A549 (cell line): ENCODE measurements around the gene GCNT2. TPM values are rescaled to one million over a fixed set of nuclear protein-coding genes. Genes with fewer than 3 reads are reported as not detected.

ENCODE experiments used
- ATAC-seq, 2 experiments: fragments of 200-7000 bp in 1 of 2; fragments of >200 bp in 1 of 2; cut with Nextera tagmentation in 1 of 2; cut with Tn5 transposase in 1 of 2; 3 replicates each; pipeline versions ENCODE4 v1.8.0 to v1.9.1; 2018 to 2020; ENCODE audit warnings: mild to moderate bottlenecking in 1 of 2, moderate library complexity in 1 of 2
- CTCF ChIA-PET: fragments of 300-600 bp; sonication (Branson Sonifier 250); formaldehyde crosslinking; extraction: SDS; loops from one replicate; lab custom pipeline; 2021; ENCODE audit warnings: antibody characterized with exemption, inconsistent platforms; lab: Yijun Ruan, JAX
- POLR2A ChIA-PET: fragments of 350-600 bp; formaldehyde crosslinking; extraction: SDS; loops from one replicate; lab custom pipeline; 2021; ENCODE audit warnings: antibody characterized with exemption, inconsistent platforms; lab: Yijun Ruan, JAX
- DNase-seq, 2 experiments: peaks; one replicate each; pipeline versions ENCODE4 v3.0.0 to v3.0.0-alpha.2; 2011 to 2016; ENCODE audit warnings: low read depth in 1 of 2, low spot score in 1 of 2
- FAIRE-seq: peaks from 2 replicates; lab custom pipeline; 2011; peaks lifted over from hg19 to GRCh38; lab: Jason Lieb, UNC
- H3K27ac ChIP-seq, 2 experiments: fragments of >200 bp; sonication (Bioruptor Twin); formaldehyde crosslinking; 3 replicates each; pipeline ENCODE4 v1.5.1; 2016 to 2017
- H3K4me1 ChIP-seq: fragments of >200 bp; sonication (Bioruptor Twin); formaldehyde crosslinking; 3 replicates; pipeline ENCODE4 v1.6.1; 2016
- H3K4me2 ChIP-seq: fragments of >200 bp; sonication (Bioruptor Twin); formaldehyde crosslinking; 3 replicates; pipeline ENCODE4 v1.6.1; 2016
- H3K4me3 ChIP-seq: fragments of >200 bp; sonication (Bioruptor Twin); formaldehyde crosslinking; 3 replicates; pipeline ENCODE4 v1.5.1; 2016
- H3K9me3 ChIP-seq: fragments of >200 bp; sonication (Bioruptor Twin); formaldehyde crosslinking; 3 replicates; pipeline ENCODE4 v1.6.1; 2016
- BHLHE40 ChIP-seq: IDR thresholded peaks from 2 replicates; pipeline ENCODE4 v1.6.1; 2012; ENCODE audit warnings: low read depth, low read length, inconsistent platforms
- CBX8 ChIP-seq: fragments of 200-600 bp; sonication (generic); IDR thresholded peaks from 2 replicates; pipeline ENCODE4 v1.6.1; 2016
- CHD2 ChIP-seq: fragments of 150-350 bp; IDR thresholded peaks from 2 replicates; pipeline ENCODE4 v1.6.1; 2014; ENCODE audit warnings: low read length; ENCODE audit not compliant: partially characterized antibody
- CHD4 ChIP-seq: fragments of 200-600 bp; sonication (generic); IDR thresholded peaks from 2 replicates; pipeline ENCODE4 v1.6.1; 2016; ENCODE audit warnings: antibody characterized with exemption, mild to moderate bottlenecking, borderline replicate concordance
- ELK1 ChIP-seq: fragments of 150-350 bp; IDR thresholded peaks from 2 replicates; pipeline ENCODE4 v1.6.1; 2014; ENCODE audit warnings: low read depth, mild to moderate bottlenecking, low read length
- EP300 ChIP-seq, 2 experiments: fragments of >200 bp; sonication (Bioruptor Twin); formaldehyde crosslinking; IDR thresholded peaks; 2 replicates in 1 of 2; 3 replicates in 1 of 2; pipeline ENCODE4 v1.6.1; 2016 to 2017
- FOSB ChIP-seq: fragments of 250-450 bp; sonication (Bioruptor Pico); IDR thresholded peaks from 2 replicates; pipeline ENCODE4 v1.5.0; 2020; ENCODE audit warnings: mild to moderate bottlenecking, moderate library complexity
- HES2 ChIP-seq: fragments of >200 bp; sonication (Bioruptor Twin); formaldehyde crosslinking; IDR thresholded peaks from 2 replicates; pipeline ENCODE4 v1.6.1; 2016
- HOXB13 ChIP-seq: fragments of 250-450 bp; sonication (Bioruptor Pico); IDR thresholded peaks from 2 replicates; pipeline ENCODE4 v1.5.0; 2020; ENCODE audit warnings: low read depth, mild to moderate bottlenecking, moderate library complexity
- KDM1A ChIP-seq: fragments of 200-600 bp; sonication (generic); IDR thresholded peaks from 2 replicates; pipeline ENCODE4 v1.6.1; 2016; ENCODE audit warnings: low read depth, mild to moderate bottlenecking
- MAZ ChIP-seq: fragments of 150-350 bp; IDR thresholded peaks from 2 replicates; pipeline ENCODE4 v1.6.1; 2014; ENCODE audit warnings: antibody characterized with exemption, low read depth, low read length, borderline replicate concordance
- MYC ChIP-seq: IDR thresholded peaks from 2 replicates; pipeline ENCODE4 v1.6.1; 2012; ENCODE audit warnings: mild to moderate bottlenecking, inconsistent platforms, low read length, improper control_type of control experiment, borderline replicate concordance
- NFE2L2 ChIP-seq: fragments of 150-350 bp; conservative IDR thresholded peaks from 2 replicates; pipeline ENCODE4 v1.6.1; 2014; ENCODE audit warnings: low read length
- NR3C1 ChIP-seq: fragments of >200 bp; sonication (Bioruptor Twin); formaldehyde crosslinking; IDR thresholded peaks from 3 replicates; pipeline ENCODE4 v1.6.1; 2017
- PHF8 ChIP-seq: fragments of 200-600 bp; sonication (generic); IDR thresholded peaks from 2 replicates; pipeline ENCODE4 v1.6.1; 2016; ENCODE audit warnings: low read depth, mild to moderate bottlenecking, antibody characterized with exemption, moderate library complexity, borderline replicate concordance
- POLR2A ChIP-seq: IDR thresholded peaks from 2 replicates; pipeline ENCODE4 v1.6.1; 2012; ENCODE audit warnings: mild to moderate bottlenecking, low read length
- POLR2AphosphoS2 ChIP-seq: conservative IDR thresholded peaks from 2 replicates; pipeline ENCODE4 v1.6.1; 2012; ENCODE audit warnings: low read length, improper control_type of control experiment, inconsistent platforms
- RNF2 ChIP-seq: fragments of 200-600 bp; sonication (generic); IDR thresholded peaks from 2 replicates; pipeline ENCODE4 v1.6.1; 2016; ENCODE audit warnings: low read depth, mild to moderate bottlenecking, antibody characterized with exemption, moderate library complexity, borderline replicate concordance
- SMC3 ChIP-seq: fragments of >200 bp; sonication (Bioruptor Twin); formaldehyde crosslinking; IDR thresholded peaks from 3 replicates; pipeline ENCODE4 v1.6.1; 2018; ENCODE audit warnings: inconsistent platforms
- SREBF2 ChIP-seq: fragments of 450-650 bp; IDR thresholded peaks from 2 replicates; pipeline ENCODE4 v1.6.1; 2014; ENCODE audit warnings: mild to moderate bottlenecking, moderate library complexity
- TFCP2L1 ChIP-seq: fragments of 250-450 bp; sonication (Bioruptor Pico); IDR thresholded peaks from 2 replicates; pipeline ENCODE4 v1.5.0; 2021; ENCODE audit warnings: mild to moderate bottlenecking
- TP53 ChIP-seq: fragments of 250-450 bp; sonication (Bioruptor Pico); IDR thresholded peaks from 2 replicates; pipeline ENCODE4 v1.5.0; 2021; ENCODE audit warnings: mild to moderate bottlenecking, moderate library complexity
- USF2 ChIP-seq: fragments of 450-650 bp; IDR thresholded peaks from 2 replicates; pipeline ENCODE4 v1.6.1; 2014; ENCODE audit warnings: antibody characterized with exemption
- ZC3H11A ChIP-seq: fragments of 450-650 bp; IDR thresholded peaks from 2 replicates; pipeline ENCODE4 v1.6.1; 2014; ENCODE audit warnings: antibody characterized with exemption, mild to moderate bottlenecking
- WGBS: methylation state at CpG from one replicate; pipeline ENCODE4 v1.1.6; 2017; ENCODE audit errors: missing lambda C conversion rate; 5-methylcytosine and 5-hydroxymethylcytosine counted together
- polyA plus RNA-seq, 4 experiments: library from polyadenylated mRNA; depleted of rRNA in 3 of 4; stranded (reverse); fragments of >200 nt; fragmentation: RNase III in 1 of 4; extraction: RNeasy Plus Mini Kit Qiagen cat#74134 plus additional on column Dnase treatment in 1 of 4; gene quantifications; 2 replicates in 3 of 4; 3 replicates in 1 of 4; pipeline ENCODE4 v1.2.3, GENCODE V29; 2011 to 2017

Gene GCNT2
- polyA plus RNA-seq, 2 of the 4 experiments (the other 2 are of a cell fraction) = 19.4 to 24.3 TPM

GRCh38 chr6:10545482-10545881 is 24.3 kb downstream of the GCNT2 start:
- POLR2A ChIA-PET = no interaction called here
- FAIRE-seq = no peak
- TF ChIP-seq POLR2AphosphoS2 = no peak
- no peak for TF ChIP-seq TFCP2L1 (CRISPR knock-in tag)
- no peak for TF ChIP-seq SMC3
- no peak for TF ChIP-seq MAZ
- no peak for TF ChIP-seq USF2
- TF ChIP-seq MYC = no peak
- no peak for TF ChIP-seq TP53 (CRISPR knock-in tag)
- no peak for TF ChIP-seq POLR2A
- TF ChIP-seq, all 56 proteins: peak for 0
- 91% methylated on average over 4 of the region's 4 CpGs for WGBS
- CTCF ChIA-PET = interaction anchor here (1.0 to 1.4 kb wide), 2 partner anchors 22 to 255 kb away, joined by 4 to 5 read pairs; no protein-coding TSS in a partner anchor
- Histone ChIP-seq H3K4me2 (no peak overlapping the region), H3K4me1 (no peaks in the 10 kb centered on the region), H3K9me3 (no peaks in the 10 kb centered on the region), H3K27ac (no peak overlapping the region), H3K4me3 (no peak overlapping the region)
- DNase-seq = no peak
- no peak for ATAC-seq

- ChIA-PET POLR2A (no interaction called here), CTCF (no interaction called here)
- no peak overlapping the region for H3K27ac ChIP-seq
- H3K9me3 ChIP-seq = no peaks in the 10 kb centered on the region
- peaks cover 3% of the 10 kb centered on the region; the same call in 1 of the 3 replicates for H3K4me1 ChIP-seq
- TF ChIP-seq CHD2 (no peak), FOSB (CRISPR knock-in tag) (no peak), BHLHE40 (no peak), ZC3H11A (no peak), RNF2 (no peak)
- FAIRE-seq = no peak
- DNase-seq = no peak
- H3K4me2 ChIP-seq = no peak overlapping the region
- no peak overlapping the region for H3K4me3 ChIP-seq
- ATAC-seq = no peak
These were observed 26.7 kb downstream of the GCNT2 start for GRCh38 chr6:10547809-10548208.

GRCh38 chr6:10550764-10551163 is 29.6 kb downstream of the GCNT2 start:
- CTCF ChIA-PET = no interaction called here
- peaks cover 3% of the 10 kb centered on the region; the same call in 1 of the 3 replicates for H3K4me1 ChIP-seq
- no peak for ATAC-seq
- no peak for FAIRE-seq
- DNase-seq = no peak
- H3K9me3 ChIP-seq = no peaks in the 10 kb centered on the region
- POLR2A ChIA-PET = no interaction called here
- H3K4me2 ChIP-seq = no peak overlapping the region
- no peak overlapping the region for H3K27ac ChIP-seq
- H3K4me3 ChIP-seq = no peak overlapping the region
- no peak for TF ChIP-seq CBX8
- no peak for TF ChIP-seq CHD2
- no peak for TF ChIP-seq HES2
- no peak for TF ChIP-seq KDM1A
- TF ChIP-seq CHD4 = no peak
- no peak for TF ChIP-seq EP300 (IDR thresholded peaks at IDR 0.05)
- no peak for TF ChIP-seq NR3C1
- no peak for TF ChIP-seq SMC3
- no peak for TF ChIP-seq POLR2A
- no peak for TF ChIP-seq ELK1
- TF ChIP-seq SREBF2 = no peak
- no peak for TF ChIP-seq HOXB13 (CRISPR knock-in tag)
- no peak for TF ChIP-seq PHF8
- TF ChIP-seq NFE2L2 = no peak
- TF ChIP-seq, all 56 proteins: peak for 0
- WGBS = 93% methylated on average over 1 of the region's 1 CpG
